ENCODE data around the gene FOXO6.
"Not testable (repeated sequence)": the region's sequence is repeated elsewhere in the genome, so short reads cannot be mapped to it uniquely, and the experiment has no call there.

The FOXO6 gene

DNA sequence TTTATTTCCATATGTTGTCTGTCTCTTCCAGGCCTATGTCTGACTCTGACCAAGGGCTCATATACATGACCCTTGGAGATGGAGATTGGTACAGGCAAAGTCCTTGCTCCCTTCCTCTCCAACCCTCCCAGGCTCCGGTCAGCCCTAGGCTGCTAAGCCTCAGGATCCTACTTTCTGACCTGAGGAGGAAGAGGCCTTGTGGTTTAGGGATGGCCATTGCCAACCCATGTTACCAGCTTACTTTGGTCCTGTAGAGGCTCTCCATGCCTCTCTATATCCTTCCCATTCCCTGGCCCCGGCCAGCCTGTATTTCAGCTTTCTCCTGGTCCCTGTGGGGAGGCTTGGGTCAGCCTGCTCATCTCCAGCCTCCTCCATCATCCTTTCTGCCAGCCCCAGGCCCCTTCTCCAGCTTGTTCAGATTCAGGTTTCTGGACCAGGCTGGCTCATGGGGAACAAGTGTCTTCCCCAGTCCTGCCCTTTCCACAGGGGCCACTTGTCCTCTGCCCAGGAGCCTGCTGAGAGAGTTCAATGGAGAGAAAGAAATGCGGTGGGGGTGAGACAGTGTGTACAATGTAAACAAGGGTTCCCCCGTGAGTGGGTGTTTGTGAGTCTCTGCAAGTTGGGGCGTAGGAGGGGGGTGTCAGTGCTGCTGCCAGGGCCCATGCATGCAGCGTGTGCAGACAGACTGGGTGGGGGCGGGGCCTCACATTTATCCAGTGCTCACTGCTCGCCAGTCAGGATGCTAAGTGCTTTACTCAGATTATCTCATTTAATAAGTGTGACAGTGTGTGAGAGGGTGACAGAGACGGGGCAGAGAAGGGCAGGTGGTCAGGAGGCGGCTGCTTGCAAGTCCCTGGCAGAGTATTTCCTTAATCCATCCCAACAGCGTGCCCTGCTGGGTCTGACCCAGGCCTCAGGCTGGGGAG is 31.3 kb upstream of the FOXO6 start:
- DNase-seq: no peak

DNA sequence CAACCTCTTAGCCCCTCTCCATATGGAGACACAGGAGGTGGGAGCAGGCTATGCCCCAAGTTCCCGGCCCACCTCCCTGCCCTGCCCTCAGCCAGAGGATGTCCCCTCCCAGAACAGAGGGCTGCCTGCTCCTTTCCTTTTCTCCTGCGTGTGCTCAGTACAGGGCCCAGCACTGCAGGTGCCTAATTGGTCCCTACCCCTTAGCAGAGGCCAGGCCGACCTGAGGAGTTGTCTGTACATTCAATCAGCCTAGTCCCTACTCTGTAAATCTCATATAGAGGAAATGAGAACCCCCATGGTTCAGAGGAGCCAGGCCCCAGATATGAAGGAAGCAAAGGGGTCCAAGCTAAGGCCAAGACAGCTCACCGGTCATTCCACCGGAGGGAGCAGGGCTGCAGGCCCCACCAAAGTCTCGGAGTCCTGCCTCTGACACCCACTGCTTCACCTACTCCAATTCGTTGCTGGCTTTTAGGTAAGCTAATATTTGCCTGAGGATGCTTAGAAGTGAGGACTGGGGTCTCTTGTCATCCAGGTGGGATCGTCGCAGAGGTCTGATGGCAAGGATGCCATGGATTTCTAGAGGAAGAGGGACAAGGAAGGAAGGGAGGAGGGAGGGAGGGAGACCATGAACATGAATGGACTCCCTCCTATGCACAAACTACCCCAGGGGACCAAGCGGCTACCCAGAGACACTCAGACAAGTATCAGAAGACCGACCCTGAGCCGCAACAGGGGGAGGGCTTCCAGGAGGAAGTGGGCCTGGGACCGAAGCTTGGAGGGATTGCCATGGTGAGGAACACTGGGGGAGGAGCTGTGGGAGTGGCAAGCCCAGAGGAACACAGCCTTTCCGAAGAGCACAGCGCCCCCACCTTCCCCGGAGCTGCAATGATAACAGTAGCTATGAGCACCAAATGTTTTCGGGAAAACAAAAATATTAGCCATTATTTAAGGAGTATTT is 30.4 kb upstream of the FOXO6 start:
- no peak for DNase-seq

DNA sequence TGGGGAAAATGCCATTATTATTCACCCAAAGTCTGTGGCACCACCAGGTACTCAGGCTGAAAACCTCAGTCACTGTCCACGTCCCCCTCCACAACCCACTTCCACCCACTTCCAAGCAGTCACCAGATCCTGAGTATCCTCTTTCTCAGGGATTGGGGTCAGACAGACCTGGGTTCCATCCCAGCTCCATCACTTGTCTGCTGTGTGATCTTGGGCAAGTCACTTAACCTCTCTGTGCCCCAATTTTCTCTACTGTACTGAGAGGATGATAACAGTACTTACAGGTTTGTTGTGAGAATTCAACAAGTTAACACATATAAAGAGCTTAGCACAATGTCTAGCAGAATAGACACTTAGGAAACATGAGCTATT is 29.7 kb upstream of the FOXO6 start:
- no peak for DNase-seq

DNA sequence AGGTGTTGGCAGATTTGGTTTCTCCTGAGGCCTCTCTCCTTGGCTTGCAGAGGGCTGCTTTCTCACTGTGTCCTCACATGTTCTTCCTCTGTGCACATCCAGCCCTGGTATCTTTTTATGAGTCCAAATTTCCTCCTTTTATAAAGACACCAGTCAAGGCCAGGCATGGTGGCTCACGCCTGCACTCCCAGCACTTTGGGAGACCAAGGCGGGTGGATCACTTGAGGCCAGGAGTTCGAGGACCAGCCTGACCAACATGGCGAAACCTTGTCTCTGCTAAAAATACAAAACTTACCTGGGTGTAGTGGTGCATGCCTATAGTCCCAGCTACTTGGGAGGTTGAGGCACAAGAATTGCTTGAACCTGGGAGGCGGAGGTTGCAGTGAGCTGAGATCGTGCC is 29.1 kb upstream of the FOXO6 start:
- not testable (repeated sequence) for DNase-seq

DNA sequence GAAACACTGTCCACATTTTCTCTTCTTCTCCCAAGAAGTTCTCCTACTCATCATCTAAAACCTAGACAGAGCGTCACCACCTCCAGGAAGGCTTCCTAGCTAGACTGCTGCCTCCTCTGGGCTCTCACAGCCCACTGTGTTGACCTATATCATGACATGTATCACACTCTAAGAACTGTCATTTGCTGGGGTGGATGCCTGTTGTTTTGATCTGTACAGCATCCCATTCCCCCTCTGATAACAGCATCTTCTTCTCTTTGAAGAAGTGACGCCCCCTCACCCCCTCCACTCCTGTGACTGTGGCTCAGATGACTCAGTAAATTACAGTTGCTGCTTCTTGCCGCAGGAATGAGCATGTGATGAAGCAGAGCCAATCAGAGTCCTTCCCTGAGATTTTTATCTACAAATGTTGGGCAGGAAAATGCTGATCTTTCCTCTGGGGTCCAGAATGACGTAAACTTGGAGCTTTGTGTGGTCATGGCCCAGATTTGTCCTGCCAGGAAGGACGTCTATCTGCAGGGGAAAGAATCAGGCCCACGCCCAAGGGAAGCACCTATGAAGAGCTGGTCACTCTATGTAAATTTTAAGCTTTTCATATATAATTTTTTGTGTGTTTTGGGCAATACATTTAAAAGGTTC is 28.0 kb upstream of the FOXO6 start:
- peak; percentile 84 for DNase-seq

DNA sequence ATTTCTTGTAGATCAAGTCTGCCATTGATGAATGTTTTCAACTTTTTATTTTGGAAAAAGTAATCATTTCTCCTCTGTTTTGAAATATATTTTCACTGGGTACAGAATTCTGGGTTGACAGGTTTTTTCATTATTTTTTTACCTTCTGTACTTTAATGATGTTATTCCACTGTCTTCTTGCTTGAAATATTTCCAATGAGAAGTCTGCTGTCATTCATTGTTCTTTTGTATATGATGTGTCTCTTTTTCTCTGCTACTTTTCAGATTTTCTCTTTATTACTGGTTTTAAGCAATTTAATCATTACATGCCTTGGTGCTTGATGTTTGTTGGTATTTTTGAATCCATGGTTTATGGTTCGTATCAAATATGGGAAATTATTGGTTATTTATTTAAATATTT is 22.4 kb upstream of the FOXO6 start:
- no peak for DNase-seq

DNA sequence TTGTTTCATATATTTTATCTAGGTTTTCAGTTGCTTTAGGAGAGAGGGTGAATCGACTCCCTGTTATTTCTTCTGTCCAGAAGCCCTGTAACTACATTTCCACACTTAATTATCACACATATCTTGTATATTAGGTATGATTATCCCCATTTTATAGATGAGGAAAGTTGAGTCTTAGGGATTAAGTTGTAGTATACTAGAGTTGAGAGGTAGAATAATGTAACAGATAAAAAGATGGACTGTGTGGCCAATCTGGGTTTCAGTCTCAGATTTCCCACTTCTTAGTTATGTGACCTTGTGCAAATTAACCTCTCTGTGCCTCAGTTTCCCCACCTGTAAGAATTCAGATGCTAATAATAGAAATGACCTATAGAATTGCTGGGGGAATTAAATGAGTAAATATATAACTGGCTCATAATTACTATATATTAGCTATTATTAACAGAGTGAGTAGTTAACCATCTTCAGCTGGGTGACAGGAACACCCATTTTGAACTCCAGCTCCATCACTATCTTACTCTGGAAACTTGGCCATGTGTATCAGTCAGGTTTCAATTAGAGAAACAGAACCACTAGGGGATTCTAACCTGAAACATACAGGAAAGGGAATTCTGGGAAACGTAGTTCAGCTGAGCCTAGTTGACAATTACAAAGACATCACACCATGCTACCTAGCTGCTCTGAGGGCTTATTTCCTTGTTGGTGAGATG is 20.4 kb upstream of the FOXO6 start:
- DNase-seq: no peak

DNA sequence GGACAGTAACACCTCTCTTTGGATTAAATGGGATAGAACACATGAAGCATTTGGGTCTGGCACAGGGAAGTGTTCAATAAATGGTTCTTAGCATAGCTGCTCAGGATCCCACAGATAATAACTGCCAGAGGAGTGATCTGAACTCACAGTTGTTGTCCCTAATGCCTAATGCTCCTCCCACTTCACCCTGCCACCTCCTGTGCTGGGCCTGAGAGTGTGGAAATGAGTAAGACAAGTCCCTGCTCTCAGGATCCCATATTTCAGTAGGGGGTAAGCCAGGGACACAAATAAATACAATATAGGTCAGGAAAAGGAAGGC is 19.9 kb upstream of the FOXO6 start:
- DNase-seq: no peak

DNA sequence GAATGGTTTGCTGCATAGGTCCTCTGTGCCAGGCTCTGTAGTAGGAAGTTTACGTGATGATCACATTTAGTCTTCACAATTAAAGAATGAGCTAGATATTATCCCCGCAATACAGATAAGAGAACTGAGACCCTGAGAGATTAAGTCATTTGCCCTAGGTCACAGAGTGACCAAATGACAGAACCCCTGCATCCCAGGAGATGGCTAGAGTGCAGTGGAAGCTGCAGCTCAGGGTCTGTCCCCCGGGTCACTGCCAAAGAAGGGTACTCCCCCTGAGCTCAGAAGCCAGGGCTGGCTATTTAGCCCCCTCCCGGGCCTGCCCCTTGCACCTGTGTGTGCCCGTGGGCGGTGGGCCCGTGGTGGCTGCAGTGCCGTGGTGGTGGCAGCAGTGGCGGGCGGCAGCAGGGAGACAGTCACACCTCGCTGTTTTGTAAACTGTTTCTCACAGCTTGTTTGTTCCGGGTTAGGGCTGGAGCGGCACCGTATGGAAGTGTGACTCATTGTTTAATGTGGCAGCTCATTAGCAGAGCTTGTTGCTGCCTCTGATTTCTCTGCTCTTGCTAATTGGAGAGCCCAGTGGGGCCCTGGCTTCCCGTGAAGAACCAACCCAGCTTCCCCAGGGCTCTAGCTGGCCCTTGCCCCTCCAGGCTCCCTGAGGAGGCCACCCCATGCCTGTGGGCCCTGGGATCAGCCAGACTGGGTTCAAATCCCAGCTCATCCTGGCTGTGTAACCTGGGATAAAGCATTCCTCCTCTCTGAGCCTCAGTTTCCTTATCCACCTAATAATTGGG is 19.3 kb upstream of the FOXO6 start:
- DNase-seq: no peak

DNA sequence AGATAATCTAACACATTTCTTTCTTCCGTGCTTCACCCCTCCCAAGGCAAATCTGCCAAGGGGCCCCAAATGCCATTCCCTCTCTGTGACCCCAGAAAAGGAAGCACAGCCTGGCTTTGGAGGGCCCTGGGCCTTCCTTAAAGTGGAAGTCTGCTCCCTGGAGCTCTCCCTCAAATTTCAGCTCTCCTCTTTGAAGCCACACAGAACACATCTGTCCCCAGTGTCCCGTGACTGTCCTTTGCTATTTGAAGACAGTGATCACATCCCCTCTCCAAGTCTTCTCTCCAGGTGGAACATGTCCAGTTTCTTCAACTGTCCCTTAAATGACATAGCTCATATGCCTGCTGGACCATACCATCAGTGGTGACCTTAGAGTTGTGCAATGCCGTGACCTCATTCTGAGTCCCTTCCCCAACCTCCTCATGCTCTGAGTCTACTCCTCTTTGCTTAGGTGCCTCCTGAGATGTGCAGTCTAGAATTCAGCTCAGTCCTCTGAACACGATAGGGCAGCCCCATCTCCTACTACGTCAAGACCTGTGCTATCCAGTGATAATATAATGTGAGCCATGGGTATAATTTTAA is 18.4 kb upstream of the FOXO6 start:
- no peak for DNase-seq

DNA sequence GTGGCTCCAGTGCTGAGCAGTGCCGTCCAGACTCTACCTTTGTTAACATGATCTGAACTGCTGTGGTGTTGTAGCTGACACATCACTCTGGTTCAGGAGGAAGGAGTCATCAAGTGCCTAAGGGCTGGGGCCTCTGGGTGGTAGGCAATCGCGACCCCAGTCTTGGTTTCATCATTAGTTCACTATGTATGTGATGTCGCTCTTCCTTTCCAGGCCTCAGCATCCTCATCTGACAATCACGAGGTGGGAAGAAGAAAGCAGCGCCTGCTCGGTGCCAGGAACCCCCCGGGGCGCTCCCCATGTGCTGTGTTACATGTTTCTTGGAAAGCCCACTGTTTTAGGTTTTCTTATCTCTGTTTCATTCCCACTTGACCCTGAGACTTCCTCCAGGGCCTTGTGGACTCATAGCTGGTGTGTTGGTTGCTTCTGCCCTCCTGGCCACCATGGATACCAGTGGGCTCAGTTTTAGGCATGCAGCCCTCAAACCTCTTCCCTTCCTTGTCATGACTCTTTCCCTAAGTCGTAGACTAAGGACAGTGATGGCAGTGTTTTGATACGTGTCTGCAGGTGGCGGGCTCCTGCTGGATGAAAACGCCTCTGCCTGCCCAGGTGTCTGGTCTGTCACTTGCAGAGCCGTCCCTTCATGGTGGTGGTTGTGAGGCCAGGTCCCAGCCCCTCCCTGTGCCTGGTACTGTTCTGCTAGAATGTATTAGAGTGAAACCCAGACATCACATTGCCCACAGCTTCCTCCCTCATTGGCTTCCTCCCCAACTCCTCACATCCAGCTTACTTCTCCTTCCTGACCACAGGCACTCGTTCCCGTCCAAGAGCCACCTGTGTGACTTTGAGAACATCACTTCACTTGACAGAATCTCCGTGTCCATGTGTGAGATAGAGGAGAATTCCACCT is 17.2 kb upstream of the FOXO6 start:
- DNase-seq: peak; percentile 53

DNA sequence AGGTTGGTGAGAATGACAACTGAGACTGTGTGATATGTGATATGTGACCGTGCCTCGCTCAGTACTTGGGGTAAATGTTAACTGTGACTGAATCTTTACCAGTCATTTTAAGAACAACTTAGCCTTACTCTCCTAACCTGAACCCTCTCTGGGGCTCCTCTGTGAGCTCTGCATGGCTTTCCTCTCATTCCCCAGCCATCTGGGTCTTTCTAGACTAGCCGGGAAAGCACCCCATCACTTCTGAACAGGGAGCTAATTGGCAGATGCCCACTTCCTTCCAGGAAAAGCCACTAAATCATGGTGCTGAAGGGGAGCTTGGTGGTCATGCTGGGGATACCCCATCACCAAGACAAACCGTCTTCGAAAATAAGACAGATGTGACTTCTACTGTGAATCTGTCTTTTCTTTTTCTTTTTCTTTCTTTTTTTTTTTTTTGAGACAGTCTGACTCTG is 16.5 kb upstream of the FOXO6 start:
- no peak for DNase-seq

DNA sequence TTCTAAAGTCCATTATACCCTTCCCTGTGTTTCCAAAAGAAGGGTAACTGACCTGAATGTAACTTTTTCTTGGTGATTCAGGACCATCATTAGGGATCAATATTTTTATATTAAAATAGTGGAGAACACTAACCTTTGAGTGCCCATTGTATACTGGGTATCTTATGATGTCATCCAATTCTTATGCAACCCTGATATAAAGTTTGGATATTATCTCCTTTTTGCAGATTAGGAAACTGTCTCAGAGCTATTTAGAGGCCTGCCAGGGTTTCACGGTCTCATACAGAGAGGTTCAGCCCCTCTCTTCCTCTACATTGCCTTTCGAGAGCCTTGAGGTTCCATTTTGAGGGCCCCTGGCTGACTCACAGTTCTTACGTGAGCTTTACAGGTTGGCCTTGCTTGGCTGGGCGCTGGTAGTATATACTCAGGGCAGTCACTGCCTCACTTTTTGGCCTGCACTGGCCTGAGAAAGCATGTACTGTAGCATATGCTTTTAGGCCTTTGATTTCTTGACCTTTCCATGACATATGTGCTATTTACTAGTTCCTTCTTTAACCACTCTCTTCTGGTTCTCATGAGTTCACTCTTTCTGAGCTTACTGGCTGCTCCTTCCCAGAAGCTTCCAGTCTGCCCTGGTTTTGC is 15.7 kb upstream of the FOXO6 start:
- no peak for DNase-seq

DNA sequence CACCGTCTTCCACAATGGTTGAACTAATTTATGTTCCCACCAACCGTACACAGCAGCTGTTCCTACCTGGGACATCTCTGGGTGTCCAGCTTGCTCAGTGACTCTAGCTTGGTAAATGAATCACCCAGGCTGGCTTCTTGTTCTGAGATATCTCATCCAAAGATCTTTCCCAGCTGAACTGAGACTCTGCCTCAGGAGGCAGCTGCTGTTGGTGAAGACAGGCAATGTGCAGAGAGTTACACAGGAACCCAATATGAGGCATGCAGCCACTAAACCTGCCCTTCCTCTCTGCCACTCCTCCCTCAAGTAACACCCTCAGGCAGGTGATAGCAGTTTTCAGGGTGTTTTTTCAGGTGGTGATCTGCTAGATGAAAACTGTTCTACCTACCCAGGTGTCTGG is 14.0 kb upstream of the FOXO6 start:
- DNase-seq: no peak

DNA sequence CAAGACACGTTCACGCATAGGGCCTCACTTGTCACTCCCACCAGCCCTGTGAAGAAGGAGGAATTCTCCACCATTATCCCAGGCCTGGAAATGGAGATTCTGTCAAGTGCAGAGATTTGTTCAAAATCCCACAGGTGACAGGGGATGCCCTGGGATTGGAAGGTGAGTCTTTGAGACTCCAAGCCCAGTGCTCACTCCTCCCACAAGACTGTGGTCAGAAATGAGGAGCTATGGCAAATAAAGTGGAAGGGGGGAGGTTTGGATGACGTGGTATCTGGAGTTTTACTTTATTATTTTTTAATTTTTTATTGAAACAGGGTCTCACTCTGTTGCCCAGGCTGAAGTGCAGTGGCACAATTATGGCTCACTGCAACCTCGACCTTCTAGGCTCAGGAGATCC is 12.8 kb upstream of the FOXO6 start:
- no peak for DNase-seq

DNA sequence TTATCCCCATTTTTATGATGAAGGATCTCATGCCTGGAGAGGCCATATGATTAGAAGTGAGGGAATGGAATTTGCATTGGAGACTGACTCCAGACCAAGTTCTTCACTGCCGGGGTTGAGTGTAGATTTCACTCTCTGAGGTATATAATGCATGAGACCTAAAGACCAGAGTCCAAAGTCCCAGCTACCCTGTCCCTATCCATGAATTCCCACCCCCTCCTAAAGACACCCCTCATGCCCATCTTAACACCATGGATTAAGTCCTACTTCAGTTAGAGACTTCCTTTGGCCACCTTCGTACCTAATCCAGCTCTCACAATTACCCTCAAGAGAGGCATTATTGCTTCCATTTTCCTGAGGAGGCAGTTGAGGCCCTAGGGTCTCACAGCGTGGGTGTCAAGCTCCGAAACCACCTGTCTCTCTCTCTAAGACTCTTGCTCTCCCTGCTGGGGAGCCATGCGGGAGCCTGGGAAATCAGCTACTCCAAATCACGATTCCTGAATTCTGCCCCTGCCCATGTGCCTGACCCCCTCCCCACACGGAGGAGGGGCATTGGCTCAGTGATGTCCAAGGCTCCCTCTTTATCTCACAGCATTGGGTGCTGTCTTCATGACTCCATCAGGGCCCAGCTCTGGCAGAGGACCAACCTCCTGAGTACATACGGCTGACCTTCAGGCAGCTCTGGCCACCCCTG is 11.7 kb upstream of the FOXO6 start:
- DNase-seq: no peak

DNA sequence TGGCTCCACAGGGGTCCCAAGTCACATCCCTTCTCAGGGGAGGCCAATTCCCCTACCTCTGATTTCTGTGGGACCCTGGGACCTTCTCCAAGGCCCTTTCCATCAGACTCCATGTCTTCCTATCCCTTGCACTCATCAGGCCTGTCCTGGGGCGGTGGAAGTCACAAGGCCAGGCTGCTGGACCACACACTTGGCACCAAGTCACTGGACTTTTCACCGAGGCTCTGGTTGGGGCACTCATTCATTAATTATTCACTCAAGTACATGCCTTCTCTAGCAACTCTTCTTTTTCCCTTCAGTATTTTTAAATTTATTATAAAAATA is 11.2 kb upstream of the FOXO6 start:
- DNase-seq: no peak

DNA sequence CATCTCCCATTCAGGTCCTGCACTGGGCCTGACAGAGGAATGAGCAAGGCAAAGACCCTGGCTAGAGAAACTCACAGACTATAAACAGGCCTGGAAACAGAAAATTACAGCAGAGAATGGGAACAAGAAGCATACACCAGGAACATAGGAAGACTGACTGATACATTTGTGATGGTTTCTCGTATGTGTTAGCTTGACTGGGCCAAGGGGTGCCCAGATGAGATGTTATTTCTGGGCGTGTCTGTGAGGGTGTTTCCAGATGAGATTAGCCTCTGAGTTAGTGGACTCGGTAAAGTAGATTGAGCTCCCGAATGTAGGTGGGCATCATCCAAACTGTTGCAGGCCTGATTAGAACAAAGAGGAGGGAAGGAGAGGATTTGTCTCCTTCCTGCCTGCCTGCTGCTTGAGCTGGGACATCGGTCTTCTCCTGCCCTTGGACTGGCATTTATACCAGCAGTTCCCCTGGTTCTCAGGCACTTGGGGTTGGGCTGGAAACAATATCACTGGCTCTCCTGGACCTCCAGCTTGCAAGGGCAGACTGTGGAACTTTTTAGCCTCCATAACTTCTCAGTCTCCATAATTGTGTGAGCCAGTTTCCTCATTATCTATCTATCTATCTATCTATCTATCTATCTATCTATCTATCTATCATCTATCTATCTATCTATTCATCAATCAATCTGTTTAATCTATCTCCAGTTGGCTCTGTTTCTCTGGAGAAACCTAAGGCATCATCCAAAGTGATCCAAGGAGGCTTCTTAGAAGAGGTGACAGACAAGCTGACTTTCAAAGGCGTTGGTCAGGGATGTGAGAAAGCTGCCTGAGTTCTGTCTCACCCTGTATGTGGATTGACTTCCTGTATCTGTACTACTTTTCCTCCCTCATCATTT is 9.7 kb upstream of the FOXO6 start:
- DNase-seq: no peak
